Keratinocyte (primary cell): Measurements from ENCODE around the gene KLLN. TPM values are rescaled to one million over a fixed set of nuclear protein-coding genes. Genes with fewer than 3 reads are reported as not detected.
"Not testable (repeated sequence)": the region's sequence is repeated elsewhere in the genome, so short reads cannot be mapped to it uniquely, and the experiment has no call there.

Experiments
- DNase-seq: peaks from one replicate; pipeline ENCODE4 v3.0.0-alpha.2; 2011; ENCODE audit warnings: low read depth, missing footprints, low spot score
- FAIRE-seq: peaks from 2 replicates; lab custom pipeline; 2011; peaks lifted over from hg19 to GRCh38; lab: Jason Lieb, UNC
- H2AFZ ChIP-seq: 2 replicates; pipeline ENCODE4 v1.6.0; 2012; ENCODE audit warnings: low read length, control low read depth, inconsistent platforms; ENCODE audit not compliant: control insufficient read depth
- H3K27ac ChIP-seq: 2 replicates; pipeline ENCODE4 v1.5.1; 2011; ENCODE audit warnings: low read length; ENCODE audit not compliant: control insufficient read depth, insufficient read depth
- H3K27me3 ChIP-seq: 3 replicates; pipeline ENCODE4 v1.6.0; 2011; ENCODE audit warnings: low read length; ENCODE audit not compliant: control insufficient read depth, insufficient read depth; ENCODE audit errors: extremely low read depth
- H3K36me3 ChIP-seq, 2 experiments: 2 replicates in 1 of 2; 3 replicates in 1 of 2; pipeline ENCODE4 v1.5.1; 2011; ENCODE audit warnings: low read length in 2 of 2, mild to moderate bottlenecking in 1 of 2; ENCODE audit not compliant: control insufficient read depth in 2 of 2, insufficient read depth in 2 of 2; ENCODE audit errors: extremely low read depth in 1 of 2
- H3K4me1 ChIP-seq: 3 replicates; pipeline ENCODE4 v1.5.1; 2011; ENCODE audit warnings: low read length; ENCODE audit not compliant: control insufficient read depth, insufficient read depth; ENCODE audit errors: extremely low read depth
- H3K4me2 ChIP-seq: 3 replicates; pipeline ENCODE4 v1.6.0; 2011; ENCODE audit warnings: low read depth, low read length; ENCODE audit not compliant: control insufficient read depth, insufficient read depth; ENCODE audit errors: extremely low read depth
- H3K4me3 ChIP-seq, 3 experiments: fragments of 200-600 bp in 1 of 3; sonication (generic) in 1 of 3; 2 replicates in 2 of 3; 3 replicates in 1 of 3; pipeline ENCODE4 v1.5.1; 2011 to 2016; ENCODE audit warnings: low read length in 3 of 3, mild to moderate bottlenecking in 3 of 3, control low read depth in 2 of 3, inconsistent platforms in 1 of 3, low read depth in 1 of 3, mixed read lengths in 1 of 3, mixed run types in 1 of 3, moderate library complexity in 1 of 3; ENCODE audit not compliant: control insufficient read depth in 2 of 3, insufficient read depth in 2 of 3; ENCODE audit errors: extremely low read depth in 1 of 3
- H3K79me2 ChIP-seq: 2 replicates; pipeline ENCODE4 v1.6.0; 2012; ENCODE audit warnings: low read length; ENCODE audit not compliant: control insufficient read depth, insufficient read depth
- H3K9ac ChIP-seq: 3 replicates; pipeline ENCODE4 v1.6.0; 2011; ENCODE audit warnings: low read length; ENCODE audit not compliant: control insufficient read depth, insufficient read depth; ENCODE audit errors: extremely low read depth
- H3K9me1 ChIP-seq: 3 replicates; pipeline ENCODE4 v1.6.0; 2011; ENCODE audit warnings: low read length; ENCODE audit not compliant: control insufficient read depth, insufficient read depth; ENCODE audit errors: extremely low read depth
- H3K9me3 ChIP-seq: 2 replicates; pipeline ENCODE4 v1.5.1; 2012; ENCODE audit warnings: low read depth, low read length; ENCODE audit not compliant: control insufficient read depth
- H4K20me1 ChIP-seq: 3 replicates; pipeline ENCODE4 v1.6.0; 2011; ENCODE audit warnings: low read length; ENCODE audit not compliant: control insufficient read depth, insufficient read depth; ENCODE audit errors: extremely low read depth
- CTCF ChIP-seq, 3 experiments: IDR thresholded peaks in 1 of 3; conservative IDR thresholded peaks in 1 of 3; optimal IDR thresholded peaks in 1 of 3; 2 replicates in 2 of 3; 3 replicates in 1 of 3; pipeline versions ENCODE3 to v1.5.1; 2011; ENCODE audit warnings: low read length in 3 of 3, mild to moderate bottlenecking in 3 of 3, moderate library complexity in 2 of 3, control low read depth in 1 of 3, inconsistent platforms in 1 of 3; ENCODE audit not compliant: insufficient read depth in 2 of 3; ENCODE audit errors: extremely low read depth in 1 of 3
- EZH2 ChIP-seq: IDR thresholded peaks from one replicate; pipeline ENCODE4 v1.6.1; 2012; ENCODE audit warnings: inconsistent platforms, mild to moderate bottlenecking, low read length, moderate library complexity
- dilution Hi-C: fragments of 300-500 bp; cut with MboI; formaldehyde crosslinking; loops from one replicate; pipeline ENCODE4 v1.7.0; 2020; ENCODE audit warnings: low sequenced_read_pairs; ENCODE audit not compliant: extremely low pct_ligation_motif_present
- polyA plus RNA-seq, 5 experiments: library from polyadenylated mRNA; depleted of rRNA in 3 of 5; stranded (reverse) in 3 of 5; stranded (forward) in 1 of 5; unstranded in 1 of 5; fragments of >200 nt; gene quantifications; 1 replicate in 1 of 5; 2 replicates in 3 of 5; 3 replicates in 1 of 5; pipeline versions ENCODE4 v1.2.1 to v1.2.3, GENCODE V29; 2011 to 2012; ENCODE audit warnings: missing spikeins in 2 of 5, low read depth in 1 of 5, low replicate concordance in 1 of 5

The KLLN gene
- polyA plus RNA-seq, 1 donor (not counting 4 experiments of a cell fraction or from before 2014, with no cell fraction given), result 0.16 TPM

- Histone ChIP-seq H3K9me3 (no peaks in the 10 kb centered on the region), H3K79me2 (no peaks in the 10 kb centered on the region), H3K27ac (no peak overlapping the region), H3K36me3 (no peaks in the 10 kb centered on the region), H3K4me2 (no peak overlapping the region), H3K9me1 (no peaks in the 10 kb centered on the region), H3K9ac (no peak overlapping the region), H3K4me1 (peaks cover 28% of the 10 kb centered on the region), H2AFZ (no peak overlapping the region), H4K20me1 (no peaks in the 10 kb centered on the region), H3K4me3 (no peak overlapping the region), H3K27me3 (no peaks in the 10 kb centered on the region)
- TF ChIP-seq CTCF (optimal IDR thresholded peaks at IDR 0.05 in 1 of 3, IDR thresholded peaks at IDR 0.05 in 1 of 3, conservative IDR thresholded peaks at IDR 0.05 in 1 of 3; ENCODE audit: extremely low read depth in 1 of 3, insufficient read depth in 2 of 3, low read length in 3 of 3) (no peak), EZH2 (no peak)
- dilution Hi-C loops, result no loop called here
- no peak for FAIRE-seq
- no peak for DNase-seq
Observed at GRCh38 chr10:87849001-87849400, 14.3 kb downstream of the KLLN start.

GRCh38 chr10:87847550-87847949 is 15.8 kb downstream of the KLLN start:
- no peak overlapping the region for H3K9ac ChIP-seq
- H3K27ac ChIP-seq, result no peak overlapping the region
- H3K36me3 ChIP-seq, result no peaks in the 10 kb centered on the region
- H4K20me1 ChIP-seq, result no peaks in the 10 kb centered on the region
- no peak overlapping the region for H2AFZ ChIP-seq
- no peaks in the 10 kb centered on the region for H3K9me3 ChIP-seq
- H3K4me1 ChIP-seq, result peaks cover 36% of the 10 kb centered on the region
- dilution Hi-C loops, result no loop called here
- H3K4me3 ChIP-seq, result no peak overlapping the region
- no peaks in the 10 kb centered on the region for H3K27me3 ChIP-seq
- no peak overlapping the region for H3K4me2 ChIP-seq
- no peaks in the 10 kb centered on the region for H3K79me2 ChIP-seq
- FAIRE-seq (no peak), DNase-seq (no peak)
- TF ChIP-seq EZH2, result no peak
- TF ChIP-seq CTCF (optimal IDR thresholded peaks at IDR 0.05 in 1 of 3, IDR thresholded peaks at IDR 0.05 in 1 of 3, conservative IDR thresholded peaks at IDR 0.05 in 1 of 3; ENCODE audit: extremely low read depth in 1 of 3, insufficient read depth in 2 of 3, low read length in 3 of 3), result no peak
- no peaks in the 10 kb centered on the region for H3K9me1 ChIP-seq

GRCh38 chr10:87846711-87847110 is 16.6 kb downstream of the KLLN start:
- FAIRE-seq, H3K9ac ChIP-seq, H3K9me3 ChIP-seq, H3K79me2 ChIP-seq, H3K27ac ChIP-seq, H3K27me3 ChIP-seq, H4K20me1 ChIP-seq, DNase-seq, H3K36me3 ChIP-seq, dilution Hi-C loops, H3K4me3 ChIP-seq, H2AFZ ChIP-seq, H3K4me2 ChIP-seq, H3K9me1 ChIP-seq: not testable (repeated sequence)
- peaks cover 43% of the 10 kb centered on the region for H3K4me1 ChIP-seq
